T-helper 2 cell (primary cell): ENCODE measurements around the gene MYO5B.

ENCODE experiments used
- DNase-seq, 5 experiments: peaks; one replicate each; pipeline versions ENCODE4 v3.0.0 to v3.0.0-alpha.2; 2012 to 2022

MYO5B gene

GRCh38 chr18:50008306-50008705, 186.6 kb downstream of the MYO5B start:
- DNase-seq, result no peak

GRCh38 chr18:50006470-50007046, 188.4 kb downstream of the MYO5B start:
- no peak for DNase-seq

GRCh38 chr18:50004013-50004412, 190.9 kb downstream of the MYO5B start:
- no peak for DNase-seq

GRCh38 chr18:50002781-50003180, 192.2 kb downstream of the MYO5B start:
- DNase-seq, result no peak

- no peak for DNase-seq
Observed at GRCh38 chr18:50000227-50000626, 194.7 kb downstream of the MYO5B start.

- no peak for DNase-seq
Observed at GRCh38 chr18:49999128-49999527, 195.8 kb downstream of the MYO5B start.

GRCh38 chr18:49997558-49997957, 197.4 kb downstream of the MYO5B start:
- no peak for DNase-seq

GRCh38 chr18:49994410-49994809, 200.5 kb downstream of the MYO5B start:
- DNase-seq, result no peak

GRCh38 chr18:49993299-49993698, 201.6 kb downstream of the MYO5B start:
- DNase-seq, result no peak

- DNase-seq, result no peak
Observed at GRCh38 chr18:49988733-49989132, 206.2 kb downstream of the MYO5B start.

- no peak for DNase-seq
Observed at GRCh38 chr18:49988101-49988500, 206.8 kb downstream of the MYO5B start.

GRCh38 chr18:49985236-49985635, 209.7 kb downstream of the MYO5B start:
- DNase-seq, result no peak

GRCh38 chr18:49980896-49981295, 214.1 kb downstream of the MYO5B start:
- no peak for DNase-seq

GRCh38 chr18:49976795-49977560, 218.0 kb downstream of the MYO5B start:
- no peak for DNase-seq

GRCh38 chr18:49976001-49976400, 218.9 kb downstream of the MYO5B start:
- no peak for DNase-seq

- DNase-seq, result no peak
Observed at GRCh38 chr18:49974079-49974478, 220.9 kb downstream of the MYO5B start.

- no peak for DNase-seq
Observed at GRCh38 chr18:49973592-49973991, 221.4 kb downstream of the MYO5B start.

GRCh38 chr18:49972535-49972934, 222.4 kb downstream of the MYO5B start:
- no peak for DNase-seq

- DNase-seq, result no peak
Observed at GRCh38 chr18:49971462-49971861, 223.5 kb downstream of the MYO5B start.

GRCh38 chr18:49970319-49970718, 224.6 kb downstream of the MYO5B start:
- no peak for DNase-seq

- no peak for DNase-seq
Observed at GRCh38 chr18:49968644-49969309, 226.2 kb downstream of the MYO5B start.

- DNase-seq, result no peak
Observed at GRCh38 chr18:49967636-49968313, 227.2 kb downstream of the MYO5B start.

GRCh38 chr18:49967171-49967570, 227.8 kb downstream of the MYO5B start:
- DNase-seq, result no peak
